ENCODE results near the gene FOXL3. TPM values are rescaled to one million over a fixed set of nuclear protein-coding genes. Genes with fewer than 3 reads are reported as not detected.

The FOXL3 gene
- total RNA-seq, 1 experiment from 2014 or later, result not detected

DNA sequence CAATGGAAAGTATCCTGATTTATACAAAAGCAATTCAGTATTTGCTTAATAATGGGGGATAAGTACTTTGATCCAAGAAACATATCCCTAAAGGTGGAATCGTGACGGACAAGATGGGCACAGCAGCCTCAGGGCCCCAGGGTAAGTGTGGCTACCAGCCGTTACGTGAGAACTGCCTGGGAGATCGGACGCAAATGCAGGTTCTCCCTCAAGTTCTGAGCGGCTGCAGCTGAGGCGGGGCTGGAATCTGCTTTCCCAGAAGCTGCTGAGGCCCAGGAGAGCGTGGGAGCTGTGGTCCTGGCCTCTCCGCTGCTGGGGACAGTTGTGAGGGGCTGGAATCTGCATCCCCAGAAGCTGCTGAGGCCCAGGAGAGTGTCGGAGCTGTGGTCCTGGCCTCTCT lies 13.5 kb downstream of the FOXL3 start:
- no CpG with 5 or more reads among the region's 11 CpGs for WGBS (ENCODE audit: extremely low coverage, insufficient read length, low lambda C conversion rate)
- H3K27ac ChIP-seq (ENCODE audit: insufficient read length, low read depth, low read length), result no peak overlapping the region
- no peaks in the 10 kb centered on the region for H3K27me3 ChIP-seq (ENCODE audit: insufficient read depth, low read length)
- Mint-ChIP-seq H3K4me1 (peaks cover 0 to 5% of the 10 kb centered on the region in 2 experiments; a peak in 1 of 4 replicates), H3K27ac (no peak overlapping the region), H3K36me3 (ENCODE audit: insufficient read depth in 1 of 3, low read depth in 3 of 3) (no peaks in the 10 kb centered on the region; a peak in 2 of 7 replicates), H3K9me3 (peaks cover 14 to 17% of the 10 kb centered on the region in 2 experiments), H3K4me3 (no peak overlapping the region; a peak in 1 of 5 replicates), H3K27me3 (ENCODE audit: low read depth) (peaks cover 4% of the 10 kb centered on the region)
- no peak overlapping the region for H2BK12ac ChIP-seq (ENCODE audit: insufficient read length, low read depth, low read length)
- H3K9me3 ChIP-seq (ENCODE audit: control insufficient read depth, low read depth, low read length), result no peaks in the 10 kb centered on the region
- H3K4me2 ChIP-seq (ENCODE audit: insufficient read depth, insufficient read length, low read length), result no peak overlapping the region
- no peak overlapping the region for H3K23ac ChIP-seq (ENCODE audit: insufficient read length, low read depth, low read length)
- no peaks in the 10 kb centered on the region for H4K20me1 ChIP-seq (ENCODE audit: control insufficient read depth, insufficient read depth, insufficient read length)
- H2AK5ac ChIP-seq (ENCODE audit: insufficient read length, low read length), result no peak overlapping the region
- no peak overlapping the region for H3K14ac ChIP-seq (ENCODE audit: insufficient read depth, low read length)
- H2BK5ac ChIP-seq (ENCODE audit: insufficient read length, low read length), result no peak overlapping the region
- no peak overlapping the region for H3K4ac ChIP-seq (ENCODE audit: low read depth, low read length)
- H4K8ac ChIP-seq (replicated peaks; ENCODE audit: insufficient read length, low read depth, low read length), result no peak overlapping the region
- no peaks in the 10 kb centered on the region for H3K4me1 ChIP-seq (ENCODE audit: insufficient read depth, low read length)
- H3K79me2 ChIP-seq (ENCODE audit: insufficient read depth, low read length), result no peaks in the 10 kb centered on the region
- no peak overlapping the region for H3K56ac ChIP-seq (ENCODE audit: insufficient read length, low read depth, low read length)
- H2BK15ac ChIP-seq (ENCODE audit: low read depth, low read length), result no peak overlapping the region
- no peak overlapping the region for H4K91ac ChIP-seq (ENCODE audit: insufficient read length, low read depth, low read length)
- no peak overlapping the region for H2AFZ ChIP-seq (ENCODE audit: low read length)
- TF ChIP-seq, protein P1, sequence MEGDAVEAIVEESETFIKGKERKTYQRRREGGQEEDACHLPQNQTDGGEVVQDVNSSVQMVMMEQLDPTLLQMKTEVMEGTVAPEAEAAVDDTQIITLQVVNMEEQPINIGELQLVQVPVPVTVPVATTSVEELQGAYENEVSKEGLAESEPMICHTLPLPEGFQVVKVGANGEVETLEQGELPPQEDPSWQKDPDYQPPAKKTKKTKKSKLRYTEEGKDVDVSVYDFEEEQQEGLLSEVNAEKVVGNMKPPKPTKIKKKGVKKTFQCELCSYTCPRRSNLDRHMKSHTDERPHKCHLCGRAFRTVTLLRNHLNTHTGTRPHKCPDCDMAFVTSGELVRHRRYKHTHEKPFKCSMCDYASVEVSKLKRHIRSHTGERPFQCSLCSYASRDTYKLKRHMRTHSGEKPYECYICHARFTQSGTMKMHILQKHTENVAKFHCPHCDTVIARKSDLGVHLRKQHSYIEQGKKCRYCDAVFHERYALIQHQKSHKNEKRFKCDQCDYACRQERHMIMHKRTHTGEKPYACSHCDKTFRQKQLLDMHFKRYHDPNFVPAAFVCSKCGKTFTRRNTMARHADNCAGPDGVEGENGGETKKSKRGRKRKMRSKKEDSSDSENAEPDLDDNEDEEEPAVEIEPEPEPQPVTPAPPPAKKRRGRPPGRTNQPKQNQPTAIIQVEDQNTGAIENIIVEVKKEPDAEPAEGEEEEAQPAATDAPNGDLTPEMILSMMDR (conservative IDR thresholded peaks at IDR 0.05), result no peak
- no peak overlapping the region for H3T11ph ChIP-seq (ENCODE audit: low read length)
- no peak overlapping the region for H3K9ac ChIP-seq (ENCODE audit: extremely low read depth, insufficient read length, low read length)
- H3K79me1 ChIP-seq (ENCODE audit: insufficient read depth, low read depth, low read length, poor library complexity, severe bottlenecking), result no peaks in the 10 kb centered on the region
- no peaks in the 10 kb centered on the region for H3K23me2 ChIP-seq (ENCODE audit: insufficient read length, low read depth, low read length, poor library complexity, severe bottlenecking)
- H2BK20ac ChIP-seq (ENCODE audit: low read depth, low read length, poor library complexity, severe bottlenecking), result no peak overlapping the region
- no peak overlapping the region for H3K18ac ChIP-seq (ENCODE audit: insufficient read length, low read depth, low read length)
- DNase-seq, result no peak
- no peak overlapping the region for H4K5ac ChIP-seq (ENCODE audit: insufficient read length, low read depth, low read length)
- no peak overlapping the region for H2BK120ac ChIP-seq (ENCODE audit: low read depth, low read length, poor library complexity, severe bottlenecking)
